Muscle layer of colon (tissue), 2 donors: Measurements from ENCODE around the gene PPP2R5A.

ENCODE experiments used
- H3K27ac ChIP-seq: one replicate; pipeline ENCODE4 v1.7.0; 2013; ENCODE audit warnings: low read depth, mild to moderate bottlenecking, low read length, moderate library complexity
- H3K27me3 ChIP-seq, 2 donors: one replicate each; pipeline ENCODE4 v1.7.0; 2013; ENCODE audit warnings: low read length in 2 of 2, mild to moderate bottlenecking in 2 of 2; ENCODE audit not compliant: insufficient read depth in 2 of 2, control insufficient read depth in 1 of 2
- H3K36me3 ChIP-seq: one replicate; pipeline ENCODE4 v1.7.0; 2013; ENCODE audit warnings: mild to moderate bottlenecking, low read length; ENCODE audit not compliant: insufficient read depth
- H3K4me1 ChIP-seq: one replicate; pipeline ENCODE4 v1.7.0; 2013; ENCODE audit warnings: mild to moderate bottlenecking, low read length; ENCODE audit not compliant: insufficient read depth
- H3K4me3 ChIP-seq, 2 donors: one replicate each; pipeline ENCODE4 v1.7.0; 2013; ENCODE audit warnings: low read length in 2 of 2, low read depth in 1 of 2, mild to moderate bottlenecking in 1 of 2, moderate library complexity in 1 of 2
- H3K9ac ChIP-seq: one replicate; pipeline ENCODE4 v1.7.0; 2013; ENCODE audit warnings: low read length
- H3K9me3 ChIP-seq: one replicate; pipeline ENCODE4 v1.7.0; 2013; ENCODE audit warnings: mild to moderate bottlenecking, low read length
- donor health status: abdominal sarcoma.
- donor health status: Adenocarcinoma of cecum.

Gene PPP2R5A

DNA sequence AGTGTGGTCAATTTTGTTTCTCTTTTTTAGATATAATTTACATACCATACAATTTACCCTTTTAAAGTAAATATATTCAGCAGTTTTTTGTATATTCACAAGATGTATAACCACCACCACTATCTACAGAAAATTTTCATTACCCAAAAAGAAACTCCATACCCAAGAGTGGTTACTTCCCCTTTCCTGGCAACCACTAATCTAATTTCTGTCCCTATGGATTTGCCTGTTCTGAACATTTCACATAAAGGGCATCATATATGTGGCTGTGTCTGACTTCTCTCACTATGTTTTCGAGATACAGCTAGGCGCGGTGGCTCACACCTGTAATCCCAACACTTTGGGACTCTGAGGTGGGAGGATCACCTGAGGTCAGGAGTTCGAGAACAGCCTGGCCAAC is 115.8 kb downstream of the PPP2R5A start:
- Histone ChIP-seq H3K27ac (no peak overlapping the region), H3K4me1 (no peaks in the 10 kb centered on the region), H3K4me3 (no peak overlapping the region), H3K27me3 (no peaks in the 10 kb centered on the region), H3K36me3 (no peaks in the 10 kb centered on the region), H3K9me3 (no peaks in the 10 kb centered on the region), H3K9ac (no peak overlapping the region)

- no peak overlapping the region for H3K27ac ChIP-seq
- no peak overlapping the region for H3K9ac ChIP-seq
- no peak overlapping the region for H3K4me3 ChIP-seq
- H3K4me1 ChIP-seq: no peaks in the 10 kb centered on the region
- no peaks in the 10 kb centered on the region for H3K36me3 ChIP-seq
- H3K9me3 ChIP-seq: no peaks in the 10 kb centered on the region
- no peaks in the 10 kb centered on the region for H3K27me3 ChIP-seq
Measured at GRCh38 chr1:212401838-212402582, 116.8 kb downstream of the PPP2R5A start.

GRCh38 chr1:212402666-212403321 is 117.6 kb downstream of the PPP2R5A start:
- H3K36me3 ChIP-seq: no peaks in the 10 kb centered on the region
- H3K4me1 ChIP-seq: no peaks in the 10 kb centered on the region
- H3K9me3 ChIP-seq: no peaks in the 10 kb centered on the region
- H3K4me3 ChIP-seq: no peak overlapping the region
- no peaks in the 10 kb centered on the region for H3K27me3 ChIP-seq
- H3K9ac ChIP-seq: no peak overlapping the region
- no peak overlapping the region for H3K27ac ChIP-seq

GRCh38 chr1:212410231-212410820 is 125.1 kb downstream of the PPP2R5A start:
- Histone ChIP-seq H3K27ac (no peak overlapping the region), H3K4me1 (peaks cover 7% of the 10 kb centered on the region), H3K9ac (no peak overlapping the region), H3K27me3 (no peaks in the 10 kb centered on the region), H3K9me3 (no peaks in the 10 kb centered on the region), H3K4me3 (no peak overlapping the region), H3K36me3 (no peaks in the 10 kb centered on the region)
